B cell (primary cell): ENCODE data around the gene GPC3.

ENCODE experiments used
- CTCF ChIP-seq: fragments of 200-600 bp; IDR thresholded peaks from one replicate; pipeline ENCODE4 v1.8.0; 2022; ENCODE audit warnings: antibody characterized with exemption, mild to moderate bottlenecking
- EZH2 ChIP-seq: IDR thresholded peaks from 2 replicates; pipeline ENCODE4 v1.6.1; 2012; ENCODE audit warnings: borderline replicate concordance, low read depth, mild to moderate bottlenecking, moderate library complexity, low read length; ENCODE audit not compliant: insufficient read depth, poor library complexity, severe bottlenecking

GRCh38 chrX:133746593-133746992, 238.8 kb downstream of the GPC3 start:
- TF ChIP-seq CTCF (no peak), EZH2 (no peak)
